ENCODE data around the gene TMEM109. TPM values are rescaled to one million over a fixed set of nuclear protein-coding genes. Genes with fewer than 3 reads are reported as not detected.

Gene TMEM109
- total and polyA plus RNA-seq, 9 of the 15 experiments (the other 6 are each of a cell fraction or from before 2014, with no cell fraction given): 9.2 to 71.3 (median 30.5) TPM

DNA sequence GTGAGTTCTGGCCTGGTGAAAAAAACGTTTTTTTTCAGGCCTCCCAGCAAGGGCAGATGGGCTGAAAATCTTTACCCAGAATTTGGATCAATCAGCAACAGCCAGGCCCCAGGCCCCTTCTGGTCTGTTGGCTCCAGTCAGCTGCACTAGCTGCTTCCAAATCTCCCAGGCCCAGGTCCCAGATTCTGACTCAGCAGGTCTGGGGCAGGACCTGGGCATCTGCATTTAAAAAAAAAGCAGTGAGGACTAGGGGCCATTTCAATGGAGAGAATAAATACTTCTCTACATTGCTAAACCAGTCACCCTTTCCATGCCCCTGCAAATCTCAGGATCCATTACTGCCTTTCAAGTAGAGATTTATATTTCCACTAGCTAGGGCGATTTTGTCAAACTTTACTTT, 33.7 kb downstream of the TMEM109 start:
- FAIRE-seq (no peak), DNase-seq (ENCODE audit: extremely low read depth in 1 of 4, low spot score in 3 of 4) (no peak), ATAC-seq (no peak)
- H3K9me1 ChIP-seq (ENCODE audit: control insufficient read depth, insufficient read depth, low read length): no peaks in the 10 kb centered on the region
- intact Hi-C loops (cut with micrococcal nuclease): no loop called here
- ChIA-PET POLR2A (interaction anchor here (1.0 kb wide), 1 partner anchor 184 kb away, joined by 3 read pairs; no protein-coding TSS in a partner anchor), CTCF (ENCODE audit: low intra/inter-chr PET ratio) (no interaction called here)
- no TSS peak for BruUV-seq (replicated peaks)
- peaks cover 43 to 74% of the 10 kb centered on the region in 2 experiments for H3K27me3 ChIP-seq (ENCODE audit: control insufficient read depth in 2 of 2, insufficient read depth in 2 of 2, low read length in 2 of 2)
- H3K36me3 ChIP-seq (ENCODE audit: control insufficient read depth, insufficient read depth, low read length): no peaks in the 10 kb centered on the region
- H2AFZ ChIP-seq (ENCODE audit: low read depth, low read length): no peak overlapping the region
- WGBS (ENCODE audit: insufficient coverage, low coverage, missing lambda C conversion rate): 0% methylated on average over 2 of the region's 2 CpGs
- TF ChIP-seq CBFA2T3 (IDR thresholded peaks at IDR 0.05): 0 out of 2 replicates have a peak, but pooled peaks have one; percentile 6
- TF ChIP-seq ASH1L (IDR thresholded peaks at IDR 0.05; ENCODE audit: borderline replicate concordance, low read depth, partially characterized antibody): no peak
- in situ Hi-C loops (cut with MboI): no loop called here
- peaks cover 4% of the 10 kb centered on the region for H4K20me1 ChIP-seq (replicated peaks; ENCODE audit: control insufficient read depth, insufficient read depth, low read length)
- H3K4me1 ChIP-seq (replicated peaks in 1 of 2; ENCODE audit: control insufficient read depth in 2 of 2, insufficient read depth in 2 of 2, low read length in 2 of 2): peaks cover 6 to 7% of the 10 kb centered on the region in 2 experiments; a peak in 4 of 5 replicates
- H3K9me3 ChIP-seq (replicated peaks; ENCODE audit: control insufficient read depth, insufficient read depth, low read depth, low read length): no peaks in the 10 kb centered on the region
- H3K9ac ChIP-seq (ENCODE audit: insufficient read depth in 1 of 2, low read depth in 2 of 2, low read length in 2 of 2): no peak overlapping the region
- no peak overlapping the region for H3K4me2 ChIP-seq (ENCODE audit: insufficient read depth, low read length)
- H3K4me3 ChIP-seq: no peak overlapping the region
- no peaks in the 10 kb centered on the region for H3K79me2 ChIP-seq (ENCODE audit: control insufficient read depth, insufficient read depth, low read length)
- H3K27ac ChIP-seq (ENCODE audit: extremely low read depth, low read depth, low read length): no peak overlapping the region

GRCh38 chr11:60948250-60948649, 34.3 kb downstream of the TMEM109 start:
- Histone ChIP-seq H3K79me2 (ENCODE audit: control insufficient read depth, insufficient read depth, low read length) (no peaks in the 10 kb centered on the region), H3K27me3 (ENCODE audit: control insufficient read depth in 2 of 2, insufficient read depth in 2 of 2, low read length in 2 of 2) (peaks cover 45 to 75% of the 10 kb centered on the region in 2 experiments), H3K9me1 (ENCODE audit: control insufficient read depth, insufficient read depth, low read length) (no peaks in the 10 kb centered on the region), H3K4me3 (no peak overlapping the region), H3K4me1 (replicated peaks in 1 of 2; ENCODE audit: control insufficient read depth in 2 of 2, insufficient read depth in 2 of 2, low read length in 2 of 2) (peaks cover 6 to 7% of the 10 kb centered on the region in 2 experiments; a peak in 4 of 5 replicates), H4K20me1 (replicated peaks; ENCODE audit: control insufficient read depth, insufficient read depth, low read length) (peaks cover 4% of the 10 kb centered on the region), H3K36me3 (ENCODE audit: control insufficient read depth, insufficient read depth, low read length) (no peaks in the 10 kb centered on the region), H3K4me2 (ENCODE audit: insufficient read depth, low read length) (no peak overlapping the region), H2AFZ (ENCODE audit: low read depth, low read length) (no peak overlapping the region), H3K9me3 (replicated peaks; ENCODE audit: control insufficient read depth, insufficient read depth, low read depth, low read length) (no peaks in the 10 kb centered on the region), H3K27ac (ENCODE audit: extremely low read depth, low read depth, low read length) (no peak overlapping the region), H3K9ac (ENCODE audit: insufficient read depth in 1 of 2, low read depth in 2 of 2, low read length in 2 of 2) (no peak overlapping the region)
- no TSS peak for BruUV-seq (replicated peaks)
- ChIA-PET POLR2A (interaction anchor here (0.6 to 1.0 kb wide), 2 partner anchors 122 to 185 kb away, joined by 3 to 4 read pairs; no protein-coding TSS in a partner anchor), CTCF (ENCODE audit: low intra/inter-chr PET ratio) (no interaction called here)
- intact Hi-C loops (cut with micrococcal nuclease): no loop called here
- 5% methylated on average over 3 of the region's 5 CpGs for WGBS (ENCODE audit: insufficient coverage, low coverage, missing lambda C conversion rate)
- ATAC-seq (no peak), FAIRE-seq (no peak), DNase-seq (ENCODE audit: extremely low read depth in 1 of 4, low spot score in 3 of 4) (no peak)
- TF ChIP-seq MEF2A (IDR thresholded peaks at IDR 0.05; ENCODE audit: control insufficient read depth, low read depth, low read length): no peak
- no peak for TF ChIP-seq KLF13 (tag; IDR thresholded peaks at IDR 0.05; ENCODE audit: borderline replicate concordance, low read depth)
- no peak for TF ChIP-seq CBFA2T3 (IDR thresholded peaks at IDR 0.05)
- TF ChIP-seq BRD4 (IDR thresholded peaks at IDR 0.05): no peak
- no peak for TF ChIP-seq ZNF274 (IDR thresholded peaks at IDR 0.05; ENCODE audit: borderline replicate concordance, low read depth, low read length)
- TF ChIP-seq NFRKB (IDR thresholded peaks at IDR 0.05; ENCODE audit: low read depth): no peak
- no peak for TF ChIP-seq MTA2 (IDR thresholded peaks at IDR 0.05; ENCODE audit: low read depth)
- no peak for TF ChIP-seq NR2F6 (CRISPR knock-in tag; IDR thresholded peaks at IDR 0.05)
- TF ChIP-seq ZNF764 (CRISPR knock-in tag; IDR thresholded peaks at IDR 0.05; ENCODE audit: low read depth): no peak
- no peak for TF ChIP-seq GABPA (tag; conservative IDR thresholded peaks at IDR 0.05; ENCODE audit: low read depth)
- TF ChIP-seq MED1 (CRISPR knock-in tag; IDR thresholded peaks at IDR 0.05; ENCODE audit: borderline replicate concordance): no peak
- no peak for TF ChIP-seq SMAD4 (CRISPR knock-in tag; conservative IDR thresholded peaks at IDR 0.05)
- TF ChIP-seq ARHGAP35 (IDR thresholded peaks at IDR 0.05; ENCODE audit: partially characterized antibody): no peak
- no peak for TF ChIP-seq ZFPM2 (CRISPR knock-in tag; IDR thresholded peaks at IDR 0.05)
- in situ Hi-C loops (cut with MboI): no loop called here

Measured in K562 (cell line).